WTC11 (cell line): ENCODE data around the gene PDSS2. TPM values are rescaled to one million over a fixed set of nuclear protein-coding genes. Genes with fewer than 3 reads are reported as not detected.
A peak's percentile ranks its signal among the peaks of the same experiment; 100 is the strongest.

Experiments
- ATAC-seq: fragments of 200-7000 bp; cut with Tn5 transposase; 2 replicates; pipeline ENCODE4 v1.10.0; 2021; ENCODE audit warnings: mild to moderate bottlenecking, moderate library complexity
- CTCF ChIA-PET: fragments of 300-600 bp; sonication (Branson Sonifier 250); formaldehyde crosslinking; loops from one replicate; lab custom pipeline; 2021; ENCODE audit warnings: antibody characterized with exemption; lab: Charles Lee
- POLR2A ChIA-PET: fragments of 350-600 bp; sonication (Branson Sonifier 250); formaldehyde crosslinking; loops from one replicate; lab custom pipeline; 2021; ENCODE audit warnings: antibody characterized with exemption; lab: Charles Lee
- DNase-seq: peaks from one replicate; pipeline ENCODE4 v3.0.0; 2021; ENCODE audit warnings: low spot score
- H3K27ac Mint-ChIP-seq: 2 replicates; pipeline ENCODE4 v1.8.0; 2021; ENCODE audit warnings: mixed read lengths
- H3K27me3 Mint-ChIP-seq: 2 replicates; pipeline ENCODE4 v1.8.0; 2021; ENCODE audit warnings: low read depth, mild to moderate bottlenecking, moderate library complexity, mixed read lengths
- H3K36me3 Mint-ChIP-seq: 2 replicates; pipeline ENCODE4 v1.8.0; 2021; ENCODE audit warnings: mixed read lengths
- H3K4me1 Mint-ChIP-seq: 2 replicates; pipeline ENCODE4 v1.8.0; 2022; ENCODE audit warnings: mixed read lengths
- H3K4me3 Mint-ChIP-seq: 2 replicates; pipeline ENCODE4 v1.8.0; 2021; ENCODE audit warnings: mild to moderate bottlenecking, moderate library complexity, mixed read lengths
- H3K9me3 Mint-ChIP-seq: 2 replicates; pipeline ENCODE4 v1.8.0; 2021; ENCODE audit warnings: mixed read lengths
- CREB1 ChIP-seq: sonication (generic); formaldehyde crosslinking; IDR thresholded peaks from 2 replicates; pipeline ENCODE4 v1.8.0; 2023; ENCODE audit warnings: mild to moderate bottlenecking, missing genetic modification reagents
- ESRRA ChIP-seq: sonication (generic); formaldehyde crosslinking; IDR thresholded peaks from 2 replicates; pipeline ENCODE4 v1.8.1; 2022; ENCODE audit warnings: mild to moderate bottlenecking, missing genetic modification reagents, borderline replicate concordance
- FOXP1 ChIP-seq: sonication (generic); formaldehyde crosslinking; IDR thresholded peaks from 2 replicates; pipeline ENCODE4 v1.8.0; 2022; ENCODE audit warnings: missing genetic modification reagents, mild to moderate bottlenecking, moderate library complexity, borderline replicate concordance
- NR1H2 ChIP-seq: sonication (generic); formaldehyde crosslinking; IDR thresholded peaks from 2 replicates; pipeline ENCODE4 v1.9.0; 2021; ENCODE audit warnings: mild to moderate bottlenecking, moderate library complexity, missing genetic modification reagents
- NR3C1 ChIP-seq: sonication (generic); formaldehyde crosslinking; conservative IDR thresholded peaks from 2 replicates; pipeline ENCODE4 v1.8.1; 2023; ENCODE audit warnings: low read depth, mild to moderate bottlenecking, missing genetic modification reagents
- RORB ChIP-seq: fragments of 250-450 bp; sonication (Bioruptor Pico); IDR thresholded peaks from 2 replicates; pipeline ENCODE4 v1.9.0; 2021; ENCODE audit warnings: mild to moderate bottlenecking
- SP1 ChIP-seq: sonication (generic); formaldehyde crosslinking; conservative IDR thresholded peaks from 2 replicates; pipeline ENCODE4 v1.8.1; 2022; ENCODE audit warnings: missing genetic modification reagents
- TEAD1 ChIP-seq: sonication (generic); formaldehyde crosslinking; IDR thresholded peaks from 2 replicates; pipeline ENCODE4 v1.8.0; 2022; ENCODE audit warnings: mild to moderate bottlenecking, missing genetic modification reagents
- ZNF121 ChIP-seq: sonication (generic); formaldehyde crosslinking; IDR thresholded peaks from 2 replicates; pipeline ENCODE4 v1.8.0; 2023; ENCODE audit warnings: missing genetic modification reagents
- ZNF317 ChIP-seq: sonication (generic); formaldehyde crosslinking; IDR thresholded peaks from 2 replicates; pipeline ENCODE4 v1.8.1; 2023; ENCODE audit warnings: low read depth, mild to moderate bottlenecking, moderate library complexity, missing genetic modification reagents, borderline replicate concordance
- total RNA-seq: library from RNA; stranded (reverse); gene quantifications from 3 replicates; pipeline ENCODE4 v1.2.3, GENCODE V29; 2021
- TF ChIP-seq, protein P1 (sequence below): sonication (generic); formaldehyde crosslinking; IDR thresholded peaks from 2 replicates; pipeline ENCODE4 v1.8.0; 2022; ENCODE audit warnings: mild to moderate bottlenecking, missing genetic modification reagents
- TF ChIP-seq, protein P2 (sequence below): sonication (generic); formaldehyde crosslinking; IDR thresholded peaks from 2 replicates; pipeline ENCODE4 v1.8.1; 2023; ENCODE audit warnings: mild to moderate bottlenecking, missing genetic modification reagents, moderate library complexity
- TF ChIP-seq, protein P3 (sequence below): fragments of 250-450 bp; sonication (Bioruptor Pico); conservative IDR thresholded peaks from 2 replicates; pipeline ENCODE4 v1.9.0; 2021; ENCODE audit warnings: mild to moderate bottlenecking
- TF ChIP-seq, protein P4 (sequence below): sonication (generic); formaldehyde crosslinking; IDR thresholded peaks from 2 replicates; pipeline ENCODE4 v1.8.0; 2022; ENCODE audit warnings: mild to moderate bottlenecking, missing genetic modification reagents
- TF ChIP-seq, protein P5 (sequence below): fragments of 250-450 bp; sonication (Bioruptor Pico); IDR thresholded peaks from 2 replicates; pipeline ENCODE4 v1.9.0; 2021; ENCODE audit warnings: mild to moderate bottlenecking, borderline replicate concordance
- TF ChIP-seq, protein P6 (sequence below): sonication (generic); formaldehyde crosslinking; IDR thresholded peaks from 2 replicates; pipeline ENCODE4 v1.8.1; 2023; ENCODE audit warnings: mild to moderate bottlenecking, moderate library complexity, missing genetic modification reagents
- TF ChIP-seq, protein P7 (sequence below): fragments of 250-450 bp; sonication (Bioruptor Pico); IDR thresholded peaks from 2 replicates; pipeline ENCODE4 v2.1.2; 2022; ENCODE audit warnings: mild to moderate bottlenecking, moderate library complexity
- TF ChIP-seq, protein P8 (sequence below): sonication (generic); formaldehyde crosslinking; IDR thresholded peaks from 2 replicates; pipeline ENCODE4 v1.8.0; 2022; ENCODE audit warnings: mild to moderate bottlenecking, missing genetic modification reagents

The PDSS2 gene
- total RNA-seq, 1 experiment from 2014 or later: 18.3 TPM

DNA sequence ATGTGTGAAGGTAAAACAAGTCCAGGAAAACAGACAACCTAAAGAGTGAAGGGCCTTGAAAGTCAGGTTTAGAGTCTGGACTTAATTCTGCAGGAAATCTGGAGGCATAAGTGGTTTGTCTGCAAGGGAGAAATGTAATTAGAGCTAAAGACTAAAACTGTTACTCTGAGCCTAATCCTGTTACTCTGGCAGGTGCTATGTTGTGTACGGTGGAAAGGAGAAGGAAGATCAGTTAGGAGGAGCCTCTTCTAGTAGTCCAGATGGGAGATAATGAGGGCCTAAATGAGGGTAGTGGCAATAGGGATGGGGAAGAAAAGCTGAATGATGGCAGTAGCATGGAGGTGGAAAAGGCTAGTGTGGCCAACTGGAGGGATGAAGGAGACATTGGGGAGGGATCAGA is 118.5 kb downstream of the PDSS2 start (continued):
- TF ChIP-seq, protein P1, sequence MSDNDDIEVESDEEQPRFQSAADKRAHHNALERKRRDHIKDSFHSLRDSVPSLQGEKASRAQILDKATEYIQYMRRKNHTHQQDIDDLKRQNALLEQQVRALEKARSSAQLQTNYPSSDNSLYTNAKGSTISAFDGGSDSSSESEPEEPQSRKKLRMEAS (CRISPR knock-in tag): no peak
- no peak for TF ChIP-seq NR3C1 (CRISPR knock-in tag)

DNA sequence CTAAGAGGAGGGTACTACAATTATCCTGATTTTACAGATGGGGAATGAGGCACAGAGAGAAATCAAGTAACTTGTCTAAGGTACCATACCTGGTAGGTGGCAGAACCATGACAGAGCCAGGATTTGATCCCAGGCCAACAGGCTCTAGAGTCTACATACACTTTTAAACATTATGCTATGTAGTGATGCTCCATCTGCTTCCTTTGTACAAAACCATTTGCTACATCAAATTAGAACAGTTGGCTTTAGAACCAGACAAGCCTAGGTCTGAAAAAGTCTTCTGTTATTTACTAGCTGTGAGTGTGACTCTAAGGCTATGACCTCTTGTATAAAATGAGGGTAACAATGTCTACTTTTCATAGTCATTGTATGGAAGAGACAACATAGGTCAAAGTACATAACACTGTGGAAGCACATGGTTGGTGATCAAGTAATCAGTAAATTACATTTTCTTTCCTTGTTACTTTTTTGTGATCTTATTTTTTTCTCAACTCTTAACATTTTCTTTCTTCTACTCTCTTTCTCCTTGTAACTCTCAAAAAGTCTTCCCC is 122.1 kb downstream of the PDSS2 start:
- Mint-ChIP-seq H3K4me1 (peaks cover 4% of the 10 kb centered on the region), H3K4me3 (no peak overlapping the region)
- TF ChIP-seq, protein P2, sequence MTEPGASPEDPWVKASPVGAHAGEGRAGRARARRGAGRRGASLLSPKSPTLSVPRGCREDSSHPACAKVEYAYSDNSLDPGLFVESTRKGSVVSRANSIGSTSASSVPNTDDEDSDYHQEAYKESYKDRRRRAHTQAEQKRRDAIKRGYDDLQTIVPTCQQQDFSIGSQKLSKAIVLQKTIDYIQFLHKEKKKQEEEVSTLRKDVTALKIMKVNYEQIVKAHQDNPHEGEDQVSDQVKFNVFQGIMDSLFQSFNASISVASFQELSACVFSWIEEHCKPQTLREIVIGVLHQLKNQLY (CRISPR knock-in tag): no peak
- TF ChIP-seq RORB (CRISPR knock-in tag): no peak
- TF ChIP-seq ESRRA (CRISPR knock-in tag): no peak
- no peak for TF ChIP-seq TEAD1
- TF ChIP-seq NR1H2 (CRISPR knock-in tag): no peak
- TF ChIP-seq, protein P3, sequence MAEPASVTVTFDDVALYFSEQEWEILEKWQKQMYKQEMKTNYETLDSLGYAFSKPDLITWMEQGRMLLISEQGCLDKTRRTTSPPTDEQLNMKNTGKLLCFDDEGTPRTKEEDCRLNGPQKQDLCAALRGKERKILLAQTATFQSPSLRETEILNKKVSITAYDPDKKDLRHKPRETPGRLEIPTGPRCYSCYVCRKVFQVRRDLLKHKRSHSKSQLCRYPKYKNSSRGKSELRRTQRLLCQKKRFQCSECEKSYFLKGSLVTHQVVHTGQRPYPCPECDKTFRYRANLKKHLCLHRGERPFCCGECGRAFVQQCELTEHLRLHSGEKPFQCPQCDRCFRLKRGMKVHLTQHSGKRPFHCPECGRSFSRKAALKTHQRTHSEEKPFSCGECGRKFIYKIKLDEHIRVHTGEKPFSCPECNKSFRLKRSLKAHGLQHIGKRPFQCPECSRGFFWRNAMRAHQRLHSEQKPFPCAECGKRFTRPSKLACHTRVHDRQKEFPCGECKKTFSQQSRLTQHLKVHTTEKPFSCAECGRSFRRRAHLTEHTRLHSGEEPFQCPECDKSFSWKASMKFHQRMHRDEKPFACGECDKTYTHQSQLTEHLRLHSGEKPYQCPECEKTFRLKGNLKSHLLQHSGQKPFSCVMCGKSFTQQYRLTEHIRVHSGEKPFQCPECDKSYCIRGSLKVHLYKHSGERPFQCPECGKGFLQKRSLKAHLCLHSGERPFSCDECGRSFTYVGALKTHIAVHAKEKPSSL: no peak
- no peak for TF ChIP-seq ZNF121
- TF ChIP-seq, protein P4, sequence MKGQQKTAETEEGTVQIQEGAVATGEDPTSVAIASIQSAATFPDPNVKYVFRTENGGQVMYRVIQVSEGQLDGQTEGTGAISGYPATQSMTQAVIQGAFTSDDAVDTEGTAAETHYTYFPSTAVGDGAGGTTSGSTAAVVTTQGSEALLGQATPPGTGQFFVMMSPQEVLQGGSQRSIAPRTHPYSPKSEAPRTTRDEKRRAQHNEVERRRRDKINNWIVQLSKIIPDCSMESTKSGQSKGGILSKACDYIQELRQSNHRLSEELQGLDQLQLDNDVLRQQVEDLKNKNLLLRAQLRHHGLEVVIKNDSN (CRISPR knock-in tag): no peak
- TF ChIP-seq, protein P5, sequence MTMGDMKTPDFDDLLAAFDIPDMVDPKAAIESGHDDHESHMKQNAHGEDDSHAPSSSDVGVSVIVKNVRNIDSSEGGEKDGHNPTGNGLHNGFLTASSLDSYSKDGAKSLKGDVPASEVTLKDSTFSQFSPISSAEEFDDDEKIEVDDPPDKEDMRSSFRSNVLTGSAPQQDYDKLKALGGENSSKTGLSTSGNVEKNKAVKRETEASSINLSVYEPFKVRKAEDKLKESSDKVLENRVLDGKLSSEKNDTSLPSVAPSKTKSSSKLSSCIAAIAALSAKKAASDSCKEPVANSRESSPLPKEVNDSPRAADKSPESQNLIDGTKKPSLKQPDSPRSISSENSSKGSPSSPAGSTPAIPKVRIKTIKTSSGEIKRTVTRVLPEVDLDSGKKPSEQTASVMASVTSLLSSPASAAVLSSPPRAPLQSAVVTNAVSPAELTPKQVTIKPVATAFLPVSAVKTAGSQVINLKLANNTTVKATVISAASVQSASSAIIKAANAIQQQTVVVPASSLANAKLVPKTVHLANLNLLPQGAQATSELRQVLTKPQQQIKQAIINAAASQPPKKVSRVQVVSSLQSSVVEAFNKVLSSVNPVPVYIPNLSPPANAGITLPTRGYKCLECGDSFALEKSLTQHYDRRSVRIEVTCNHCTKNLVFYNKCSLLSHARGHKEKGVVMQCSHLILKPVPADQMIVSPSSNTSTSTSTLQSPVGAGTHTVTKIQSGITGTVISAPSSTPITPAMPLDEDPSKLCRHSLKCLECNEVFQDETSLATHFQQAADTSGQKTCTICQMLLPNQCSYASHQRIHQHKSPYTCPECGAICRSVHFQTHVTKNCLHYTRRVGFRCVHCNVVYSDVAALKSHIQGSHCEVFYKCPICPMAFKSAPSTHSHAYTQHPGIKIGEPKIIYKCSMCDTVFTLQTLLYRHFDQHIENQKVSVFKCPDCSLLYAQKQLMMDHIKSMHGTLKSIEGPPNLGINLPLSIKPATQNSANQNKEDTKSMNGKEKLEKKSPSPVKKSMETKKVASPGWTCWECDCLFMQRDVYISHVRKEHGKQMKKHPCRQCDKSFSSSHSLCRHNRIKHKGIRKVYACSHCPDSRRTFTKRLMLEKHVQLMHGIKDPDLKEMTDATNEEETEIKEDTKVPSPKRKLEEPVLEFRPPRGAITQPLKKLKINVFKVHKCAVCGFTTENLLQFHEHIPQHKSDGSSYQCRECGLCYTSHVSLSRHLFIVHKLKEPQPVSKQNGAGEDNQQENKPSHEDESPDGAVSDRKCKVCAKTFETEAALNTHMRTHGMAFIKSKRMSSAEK: no peak
- TF ChIP-seq, all 79 proteins: peak for 0
- no peak overlapping the region for H3K27ac Mint-ChIP-seq
- ChIA-PET POLR2A (no interaction called here), CTCF (no interaction called here)
- DNase-seq (no peak), ATAC-seq (no peak)
- H3K9me3 Mint-ChIP-seq: no peaks in the 10 kb centered on the region
- no peaks in the 10 kb centered on the region for H3K27me3 Mint-ChIP-seq
- H3K36me3 Mint-ChIP-seq: no peaks in the 10 kb centered on the region

DNA sequence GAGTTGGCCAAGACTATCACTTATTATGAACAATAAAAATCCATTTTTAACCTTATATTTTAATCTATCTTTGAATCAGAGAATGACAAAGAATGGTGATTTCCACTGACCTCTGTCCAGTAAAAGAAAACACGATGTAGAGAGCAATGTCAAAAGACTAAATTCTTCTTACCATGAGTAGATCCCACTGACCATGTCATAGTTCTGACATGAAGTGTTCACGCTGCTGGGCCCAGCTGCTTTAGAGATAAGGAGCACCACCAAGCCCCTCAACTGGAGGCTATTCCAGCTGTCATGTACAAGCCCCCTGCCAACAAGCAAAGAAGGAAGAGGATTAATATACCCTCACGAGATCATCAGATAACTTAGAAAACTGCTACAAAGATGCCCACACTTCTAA is 125.3 kb downstream of the PDSS2 start:
- no peak for DNase-seq
- H3K27me3 Mint-ChIP-seq: no peaks in the 10 kb centered on the region
- ChIA-PET CTCF (interaction anchor here (1.0 kb wide), 1 partner anchor 15 kb away, joined by 4 read pairs; no protein-coding TSS in a partner anchor), POLR2A (no interaction called here)
- H3K36me3 Mint-ChIP-seq: no peaks in the 10 kb centered on the region
- H3K4me3 Mint-ChIP-seq: no peak overlapping the region
- no peak for ATAC-seq
- peaks cover 8% of the 10 kb centered on the region for H3K4me1 Mint-ChIP-seq
- peak overlapping the region; percentile 77 for H3K27ac Mint-ChIP-seq
- no peaks in the 10 kb centered on the region for H3K9me3 Mint-ChIP-seq
- TF ChIP-seq FOXP1 (CRISPR knock-in tag) (no peak), ZNF317 (CRISPR knock-in tag) (no peak), SP1 (CRISPR knock-in tag) (no peak), CREB1 (CRISPR knock-in tag) (no peak), ZNF121 (no peak)
- TF ChIP-seq, protein P2 (CRISPR knock-in tag): no peak
- TF ChIP-seq, protein P6, sequence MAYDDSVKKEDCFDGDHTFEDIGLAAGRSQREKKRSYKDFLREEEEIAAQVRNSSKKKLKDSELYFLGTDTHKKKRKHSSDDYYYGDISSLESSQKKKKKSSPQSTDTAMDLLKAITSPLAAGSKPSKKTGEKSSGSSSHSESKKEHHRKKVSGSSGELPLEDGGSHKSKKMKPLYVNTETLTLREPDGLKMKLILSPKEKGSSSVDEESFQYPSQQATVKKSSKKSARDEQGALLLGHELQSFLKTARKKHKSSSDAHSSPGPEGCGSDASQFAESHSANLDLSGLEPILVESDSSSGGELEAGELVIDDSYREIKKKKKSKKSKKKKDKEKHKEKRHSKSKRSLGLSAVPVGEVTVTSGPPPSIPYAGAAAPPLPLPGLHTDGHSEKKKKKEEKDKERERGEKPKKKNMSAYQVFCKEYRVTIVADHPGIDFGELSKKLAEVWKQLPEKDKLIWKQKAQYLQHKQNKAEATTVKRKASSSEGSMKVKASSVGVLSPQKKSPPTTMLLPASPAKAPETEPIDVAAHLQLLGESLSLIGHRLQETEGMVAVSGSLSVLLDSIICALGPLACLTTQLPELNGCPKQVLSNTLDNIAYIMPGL (CRISPR knock-in tag): no peak
- TF ChIP-seq, protein P7, sequence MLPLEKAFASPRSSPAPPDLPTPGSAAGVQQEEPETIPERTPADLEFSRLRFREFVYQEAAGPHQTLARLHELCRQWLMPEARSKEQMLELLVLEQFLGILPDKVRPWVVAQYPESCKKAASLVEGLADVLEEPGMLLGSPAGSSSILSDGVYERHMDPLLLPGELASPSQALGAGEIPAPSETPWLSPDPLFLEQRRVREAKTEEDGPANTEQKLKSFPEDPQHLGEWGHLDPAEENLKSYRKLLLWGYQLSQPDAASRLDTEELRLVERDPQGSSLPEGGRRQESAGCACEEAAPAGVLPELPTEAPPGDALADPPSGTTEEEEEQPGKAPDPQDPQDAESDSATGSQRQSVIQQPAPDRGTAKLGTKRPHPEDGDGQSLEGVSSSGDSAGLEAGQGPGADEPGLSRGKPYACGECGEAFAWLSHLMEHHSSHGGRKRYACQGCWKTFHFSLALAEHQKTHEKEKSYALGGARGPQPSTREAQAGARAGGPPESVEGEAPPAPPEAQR (CRISPR knock-in tag): no peak
- TF ChIP-seq, protein P8, sequence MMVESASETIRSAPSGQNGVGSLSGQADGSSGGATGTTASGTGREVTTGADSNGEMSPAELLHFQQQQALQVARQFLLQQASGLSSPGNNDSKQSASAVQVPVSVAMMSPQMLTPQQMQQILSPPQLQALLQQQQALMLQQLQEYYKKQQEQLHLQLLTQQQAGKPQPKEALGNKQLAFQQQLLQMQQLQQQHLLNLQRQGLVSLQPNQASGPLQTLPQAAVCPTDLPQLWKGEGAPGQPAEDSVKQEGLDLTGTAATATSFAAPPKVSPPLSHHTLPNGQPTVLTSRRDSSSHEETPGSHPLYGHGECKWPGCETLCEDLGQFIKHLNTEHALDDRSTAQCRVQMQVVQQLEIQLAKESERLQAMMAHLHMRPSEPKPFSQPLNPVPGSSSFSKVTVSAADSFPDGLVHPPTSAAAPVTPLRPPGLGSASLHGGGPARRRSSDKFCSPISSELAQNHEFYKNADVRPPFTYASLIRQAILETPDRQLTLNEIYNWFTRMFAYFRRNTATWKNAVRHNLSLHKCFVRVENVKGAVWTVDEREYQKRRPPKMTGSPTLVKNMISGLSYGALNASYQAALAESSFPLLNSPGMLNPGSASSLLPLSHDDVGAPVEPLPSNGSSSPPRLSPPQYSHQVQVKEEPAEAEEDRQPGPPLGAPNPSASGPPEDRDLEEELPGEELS (CRISPR knock-in tag): no peak
